ENCODE measurements around the gene ADAMTSL2.

- TF ChIP-seq CTCF (optimal IDR thresholded peaks at IDR 0.05 in 1 of 3, IDR thresholded peaks at IDR 0.05 in 1 of 3, conservative IDR thresholded peaks at IDR 0.05 in 1 of 3; ENCODE audit: extremely low read depth in 1 of 3, insufficient read depth in 2 of 3, low read length in 3 of 3), result no peak
- TF ChIP-seq EZH2 (IDR thresholded peaks at IDR 0.05; ENCODE audit: low read length), result no peak
These were observed 19.3 kb upstream of the ADAMTSL2 start for GRCh38 chr9:133515240-133515610.
